Hepatocyte (in vitro differentiated cells): ENCODE measurements around the gene FSCN2. TPM values are rescaled to one million over a fixed set of nuclear protein-coding genes. Genes with fewer than 3 reads are reported as not detected.

Source experiments
- DNase-seq: peaks from one replicate; pipeline ENCODE4 v3.0.0-alpha.2; 2016; ENCODE audit warnings: low spot score
- H2AFZ ChIP-seq: fragments of 200-600 bp; sonication (generic); 2 replicates; pipeline ENCODE4 v1.6.0; 2016; ENCODE audit warnings: antibody characterized with exemption, mild to moderate bottlenecking
- H3K27ac ChIP-seq: fragments of 200-600 bp; sonication (generic); 2 replicates; pipeline ENCODE4 v1.5.1; 2016; ENCODE audit warnings: mild to moderate bottlenecking
- H3K27me3 ChIP-seq: fragments of 200-600 bp; sonication (generic); 2 replicates; pipeline ENCODE4 v1.6.1; 2016
- H3K36me3 ChIP-seq: fragments of 200-600 bp; sonication (generic); replicated peaks from 2 replicates; pipeline ENCODE4 v1.5.1; 2016; ENCODE audit warnings: low read depth; ENCODE audit not compliant: insufficient read depth
- H3K4me1 ChIP-seq: fragments of 200-600 bp; sonication (generic); 2 replicates; pipeline ENCODE4 v1.5.1; 2016; ENCODE audit warnings: mild to moderate bottlenecking, moderate library complexity; ENCODE audit not compliant: insufficient read depth
- H3K4me2 ChIP-seq: fragments of 200-600 bp; sonication (generic); 2 replicates; pipeline ENCODE4 v1.6.0; 2016
- H3K4me3 ChIP-seq: fragments of 200-600 bp; sonication (generic); 2 replicates; pipeline ENCODE4 v1.5.1; 2016; ENCODE audit warnings: mild to moderate bottlenecking
- H3K79me2 ChIP-seq: fragments of 200-600 bp; sonication (generic); 2 replicates; pipeline ENCODE4 v1.6.0; 2017; ENCODE audit warnings: mild to moderate bottlenecking
- H3K9me2 ChIP-seq: fragments of 200-600 bp; sonication (generic); replicated peaks from 2 replicates; pipeline ENCODE4 v1.6.0; 2017; ENCODE audit warnings: mild to moderate bottlenecking; ENCODE audit not compliant: insufficient read depth
- H3K9me3 ChIP-seq: fragments of 200-600 bp; sonication (generic); 2 replicates; pipeline ENCODE4 v1.5.1; 2016; ENCODE audit warnings: low read depth, mild to moderate bottlenecking
- H4K20me1 ChIP-seq: fragments of 200-600 bp; sonication (generic); 2 replicates; pipeline ENCODE4 v1.6.0; 2016; ENCODE audit warnings: mild to moderate bottlenecking; ENCODE audit not compliant: insufficient read depth, poor library complexity, severe bottlenecking
- CTCF ChIP-seq: fragments of 200-600 bp; sonication (generic); IDR thresholded peaks from 2 replicates; pipeline ENCODE4 v1.5.1; 2016; ENCODE audit warnings: antibody characterized with exemption, mild to moderate bottlenecking; ENCODE audit not compliant: poor library complexity
- EZH2 ChIP-seq: fragments of 200-600 bp; sonication (generic); IDR thresholded peaks from 2 replicates; pipeline ENCODE4 v1.6.1; 2016; ENCODE audit warnings: antibody characterized with exemption, mild to moderate bottlenecking, borderline replicate concordance
- EZH2phosphoT487 ChIP-seq: fragments of 200-600 bp; sonication (generic); IDR thresholded peaks from one replicate; pipeline ENCODE4 v1.6.1; 2018; ENCODE audit warnings: antibody characterized with exemption, mild to moderate bottlenecking, low read depth, moderate library complexity; ENCODE audit not compliant: unreplicated experiment, severe bottlenecking
- WGBS: methylation state at CpG from one replicate; pipeline ENCODE4 v1.1.6; 2016; ENCODE audit warnings: low lambda C conversion rate; ENCODE audit errors: missing lambda C conversion rate; 5-methylcytosine and 5-hydroxymethylcytosine counted together
- polyA plus RNA-seq: library from polyadenylated mRNA; unstranded; fragments of >200 nt; fragmentation: Nextera tagmentation; extraction: Ambion mirVana; gene quantifications from 2 replicates; pipeline ENCODE4 v1.2.1, GENCODE V29; 2016
- total RNA-seq: library from RNA; depleted of rRNA; stranded (reverse); fragments of >200 nt; gene quantifications from 2 replicates; pipeline ENCODE4 v1.2.3, GENCODE V29; 2014

FSCN2 gene
- total and polyA plus RNA-seq, 2 experiments from 2014 or later, result 0.40 to 3.7 TPM

DNA sequence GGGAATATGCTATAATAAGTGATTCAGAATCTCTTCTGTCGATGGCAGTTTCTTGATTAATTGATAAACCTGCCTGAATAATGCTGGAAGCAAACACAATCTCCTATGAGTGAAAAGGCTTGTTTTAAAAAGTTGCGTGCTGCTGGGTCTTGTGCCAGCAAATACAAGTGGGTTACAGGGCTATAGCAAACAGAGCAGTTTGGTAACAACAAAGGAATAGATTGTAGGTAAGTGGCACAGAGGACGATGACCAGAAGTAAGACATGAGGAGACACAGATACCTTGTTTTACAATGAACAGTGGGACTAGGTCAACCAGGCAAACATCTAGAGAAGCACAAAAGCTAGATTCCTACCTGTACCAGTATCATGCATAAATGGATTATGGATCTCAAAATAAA is 47.7 kb downstream of the FSCN2 start:
- H3K79me2 ChIP-seq, result peaks cover 13% of the 10 kb centered on the region
- no peak overlapping the region for H3K4me2 ChIP-seq
- no peak for DNase-seq
- H4K20me1 ChIP-seq, result peaks cover 6% of the 10 kb centered on the region
- H2AFZ ChIP-seq, result no peak overlapping the region
- TF ChIP-seq CTCF (no peak), EZH2phosphoT487 (no peak), EZH2 (no peak)
- no peak overlapping the region for H3K4me3 ChIP-seq
- H3K27me3 ChIP-seq, result no peaks in the 10 kb centered on the region
- no peaks in the 10 kb centered on the region for H3K36me3 ChIP-seq
- H3K4me1 ChIP-seq, result peaks cover 19% of the 10 kb centered on the region
- 93% methylated on average over 3 of the region's 3 CpGs for WGBS
- no peak overlapping the region for H3K27ac ChIP-seq
- H3K9me3 ChIP-seq, result no peaks in the 10 kb centered on the region
- H3K9me2 ChIP-seq, result no peaks in the 10 kb centered on the region

- H3K4me3 ChIP-seq, result no peak overlapping the region
- H3K79me2 ChIP-seq, result peaks cover 13% of the 10 kb centered on the region
- H3K27me3 ChIP-seq, result no peaks in the 10 kb centered on the region
- TF ChIP-seq EZH2 (no peak), EZH2phosphoT487 (no peak), CTCF (no peak)
- H4K20me1 ChIP-seq, result peaks cover 6% of the 10 kb centered on the region
- 61% methylated on average over 15 of the region's 17 CpGs for WGBS
- H3K36me3 ChIP-seq, result no peaks in the 10 kb centered on the region
- H3K9me3 ChIP-seq, result no peaks in the 10 kb centered on the region
- no peak overlapping the region for H2AFZ ChIP-seq
- no peaks in the 10 kb centered on the region for H3K9me2 ChIP-seq
- H3K4me2 ChIP-seq, result peak overlapping the region; percentile 42
- H3K4me1 ChIP-seq, result peaks cover 19% of the 10 kb centered on the region
- peak overlapping the region; percentile 69 for H3K27ac ChIP-seq
- DNase-seq, result no peak
Measured at GRCh38 chr17:81576621-81577277, 48.6 kb downstream of the FSCN2 start.

- H2AFZ ChIP-seq, result no peak overlapping the region
- TF ChIP-seq EZH2phosphoT487 (no peak), CTCF (no peak), EZH2 (no peak)
- peaks cover 11% of the 10 kb centered on the region for H3K79me2 ChIP-seq
- no peaks in the 10 kb centered on the region for H3K9me2 ChIP-seq
- WGBS, result 87% methylated on average over 11 of the region's 11 CpGs
- DNase-seq, result no peak
- H3K4me3 ChIP-seq, result no peak overlapping the region
- peak overlapping the region; percentile 42 for H3K4me2 ChIP-seq
- no peaks in the 10 kb centered on the region for H3K27me3 ChIP-seq
- H3K27ac ChIP-seq, result peak overlapping the region; percentile 69
- H3K36me3 ChIP-seq, result no peaks in the 10 kb centered on the region
- H3K9me3 ChIP-seq, result no peaks in the 10 kb centered on the region
- peaks cover 6% of the 10 kb centered on the region for H4K20me1 ChIP-seq
- H3K4me1 ChIP-seq, result peaks cover 19% of the 10 kb centered on the region
Measured at GRCh38 chr17:81577278-81578000, 49.3 kb downstream of the FSCN2 start.
